A673 (cell line): ENCODE data around the gene ZNF429. TPM values are rescaled to one million over a fixed set of nuclear protein-coding genes. Genes with fewer than 3 reads are reported as not detected.

Source experiments
- BruUV-seq: library from RNA; stranded (reverse); fragments of 400-500 nt; replicated peaks from 2 replicates; lab custom pipeline; 2021; lab: Mats Ljungman, UMichigan
- CTCF ChIA-PET: fragments of 300-600 bp; sonication (Branson Sonifier 250); formaldehyde crosslinking; loops from one replicate; lab custom pipeline; 2022; ENCODE audit warnings: antibody characterized with exemption; lab: Charles Lee
- POLR2A ChIA-PET: fragments of 300-600 bp; sonication (Branson Sonifier 250); formaldehyde crosslinking; loops from one replicate; lab custom pipeline; 2022; ENCODE audit warnings: antibody characterized with exemption; ENCODE audit not compliant: low non-redundant PET; lab: Charles Lee
- DNase-seq: peaks from one replicate; pipeline ENCODE4 v3.0.0-alpha.2; 2015; ENCODE audit warnings: low spot score
- H3K27ac ChIP-seq: fragments of 200-600 bp; sonication (generic); 2 replicates; pipeline ENCODE4 v1.5.1; 2016; ENCODE audit warnings: mixed run types, low read depth, mild to moderate bottlenecking, mixed read lengths, antibody characterized with exemption, low read length; ENCODE audit not compliant: poor library complexity, severe bottlenecking
- H3K27me3 ChIP-seq: fragments of 200-600 bp; sonication (generic); replicated peaks from 2 replicates; pipeline ENCODE4 v1.6.1; 2017; ENCODE audit warnings: mixed run types, low read depth, mild to moderate bottlenecking, mixed read lengths, antibody characterized with exemption, low read length; ENCODE audit not compliant: insufficient read depth, poor library complexity
- H3K36me3 ChIP-seq: fragments of 200-600 bp; sonication (generic); 2 replicates; pipeline ENCODE4 v1.6.1; 2016; ENCODE audit warnings: mixed run types, mild to moderate bottlenecking, mixed read lengths, antibody characterized with exemption, low read length; ENCODE audit not compliant: insufficient read depth, poor library complexity, severe bottlenecking
- H3K4me1 ChIP-seq: fragments of 200-600 bp; sonication (generic); 2 replicates; pipeline ENCODE4 v1.6.1; 2017; ENCODE audit warnings: mixed run types, mild to moderate bottlenecking, mixed read lengths, antibody characterized with exemption, low read length; ENCODE audit not compliant: insufficient read depth, poor library complexity, severe bottlenecking
- H3K4me3 ChIP-seq: fragments of 200-600 bp; sonication (generic); 2 replicates; pipeline ENCODE4 v1.5.1; 2016; ENCODE audit warnings: low read depth, mixed run types, mild to moderate bottlenecking, mixed read lengths, low read length; ENCODE audit not compliant: poor library complexity, severe bottlenecking
- H3K9me3 ChIP-seq: fragments of 200-600 bp; sonication (generic); 2 replicates; pipeline ENCODE4 v1.6.1; 2016; ENCODE audit warnings: mixed run types, low read depth, mild to moderate bottlenecking, mixed read lengths, antibody characterized with exemption, low read length; ENCODE audit not compliant: poor library complexity, severe bottlenecking
- EZH2 ChIP-seq: fragments of 200-600 bp; sonication (generic); IDR thresholded peaks from 2 replicates; pipeline ENCODE4 v1.6.1; 2017; ENCODE audit warnings: borderline replicate concordance, low read depth, mild to moderate bottlenecking, mixed read lengths, antibody characterized with exemption, low read length; ENCODE audit not compliant: poor library complexity, severe bottlenecking
- intact Hi-C: fragments of 100-400 bp; cut with micrococcal nuclease; formaldehyde crosslinking; loops from one replicate; pipeline ENCODE4 v1.10.0; 2022; ENCODE audit not compliant: unreplicated experiment
- total RNA-seq: library from RNA; stranded (reverse); gene quantifications from 2 replicates; pipeline ENCODE4 v1.2.3, GENCODE V29; 2021
- TF ChIP-seq, protein P1 (sequence below): fragments of 300-800, 200-600 bp; sonication (generic); conservative IDR thresholded peaks from 2 replicates; pipeline ENCODE4 v1.5.1; 2017; ENCODE audit warnings: low read depth, mild to moderate bottlenecking, antibody characterized with exemption, low read length, moderate library complexity, mixed read lengths

ZNF429 gene
- total RNA-seq, 1 experiment from 2014 or later, result 0.90 TPM

DNA sequence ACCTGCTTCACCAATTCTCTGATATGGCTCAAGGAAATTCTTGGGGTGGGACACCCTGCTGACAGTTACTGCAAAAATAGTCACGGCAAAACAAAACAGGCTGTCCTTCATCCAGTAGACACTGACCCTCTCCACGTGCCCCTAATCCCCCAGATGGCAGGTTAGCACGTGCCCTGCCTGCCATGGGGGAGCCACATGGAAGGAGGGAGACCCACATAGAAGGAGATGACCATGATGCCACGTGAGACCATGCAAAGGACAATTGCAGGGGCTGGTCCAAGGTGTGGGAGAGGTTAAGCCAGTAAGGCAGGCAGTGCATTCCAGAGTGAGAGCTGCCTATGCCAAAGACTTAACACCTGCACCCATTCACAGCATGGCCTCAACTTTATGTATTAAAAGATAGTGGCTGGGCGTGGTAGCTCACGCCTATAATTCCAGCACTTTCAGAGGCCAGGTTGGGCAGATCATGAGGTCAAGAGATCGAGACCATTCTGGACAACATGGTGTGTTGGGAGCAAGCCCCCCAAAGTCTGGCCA, 82.7 kb downstream of the ZNF429 start:
- POLR2A ChIA-PET, result no interaction called here
- intact Hi-C loops, result no loop called here
- Histone ChIP-seq H3K27ac (no peak overlapping the region), H3K36me3 (no peaks in the 10 kb centered on the region), H3K4me1 (no peaks in the 10 kb centered on the region), H3K4me3 (no peak overlapping the region), H3K27me3 (no peaks in the 10 kb centered on the region), H3K9me3 (peaks cover 48% of the 10 kb centered on the region)
- CTCF ChIA-PET, result no interaction called here
- TF ChIP-seq EZH2, result no peak
- TF ChIP-seq, protein P1, sequence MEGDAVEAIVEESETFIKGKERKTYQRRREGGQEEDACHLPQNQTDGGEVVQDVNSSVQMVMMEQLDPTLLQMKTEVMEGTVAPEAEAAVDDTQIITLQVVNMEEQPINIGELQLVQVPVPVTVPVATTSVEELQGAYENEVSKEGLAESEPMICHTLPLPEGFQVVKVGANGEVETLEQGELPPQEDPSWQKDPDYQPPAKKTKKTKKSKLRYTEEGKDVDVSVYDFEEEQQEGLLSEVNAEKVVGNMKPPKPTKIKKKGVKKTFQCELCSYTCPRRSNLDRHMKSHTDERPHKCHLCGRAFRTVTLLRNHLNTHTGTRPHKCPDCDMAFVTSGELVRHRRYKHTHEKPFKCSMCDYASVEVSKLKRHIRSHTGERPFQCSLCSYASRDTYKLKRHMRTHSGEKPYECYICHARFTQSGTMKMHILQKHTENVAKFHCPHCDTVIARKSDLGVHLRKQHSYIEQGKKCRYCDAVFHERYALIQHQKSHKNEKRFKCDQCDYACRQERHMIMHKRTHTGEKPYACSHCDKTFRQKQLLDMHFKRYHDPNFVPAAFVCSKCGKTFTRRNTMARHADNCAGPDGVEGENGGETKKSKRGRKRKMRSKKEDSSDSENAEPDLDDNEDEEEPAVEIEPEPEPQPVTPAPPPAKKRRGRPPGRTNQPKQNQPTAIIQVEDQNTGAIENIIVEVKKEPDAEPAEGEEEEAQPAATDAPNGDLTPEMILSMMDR, result no peak
- no TSS peak for BruUV-seq
- DNase-seq, result no peak

DNA sequence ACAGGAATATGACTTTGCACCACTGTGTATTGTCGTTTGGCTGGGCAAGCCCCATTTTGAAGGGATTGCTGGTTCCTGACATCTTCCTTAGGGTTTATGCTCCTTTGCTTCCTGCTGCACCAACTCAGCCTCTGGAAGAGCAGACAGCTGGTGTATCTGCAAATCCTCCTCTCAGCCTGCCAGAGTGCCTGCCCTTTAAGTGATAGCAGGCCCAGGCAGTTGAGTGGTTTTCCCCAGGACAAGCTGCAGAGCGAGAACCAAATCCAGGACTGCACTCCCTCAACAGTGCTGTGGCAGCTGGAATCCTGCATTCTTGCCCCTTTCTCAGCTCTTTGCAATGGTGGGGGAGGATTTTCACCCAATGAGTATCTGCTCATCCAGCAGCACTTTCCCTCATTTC, 85.5 kb downstream of the ZNF429 start:
- POLR2A ChIA-PET, result no interaction called here
- Histone ChIP-seq H3K4me1 (no peaks in the 10 kb centered on the region), H3K27me3 (no peaks in the 10 kb centered on the region), H3K9me3 (peaks cover 45% of the 10 kb centered on the region), H3K4me3 (no peak overlapping the region), H3K27ac (no peak overlapping the region), H3K36me3 (no peaks in the 10 kb centered on the region)
- CTCF ChIA-PET, result no interaction called here
- TF ChIP-seq EZH2, result no peak
- no peak for DNase-seq
- no TSS peak for BruUV-seq
- intact Hi-C loops, result no loop called here

DNA sequence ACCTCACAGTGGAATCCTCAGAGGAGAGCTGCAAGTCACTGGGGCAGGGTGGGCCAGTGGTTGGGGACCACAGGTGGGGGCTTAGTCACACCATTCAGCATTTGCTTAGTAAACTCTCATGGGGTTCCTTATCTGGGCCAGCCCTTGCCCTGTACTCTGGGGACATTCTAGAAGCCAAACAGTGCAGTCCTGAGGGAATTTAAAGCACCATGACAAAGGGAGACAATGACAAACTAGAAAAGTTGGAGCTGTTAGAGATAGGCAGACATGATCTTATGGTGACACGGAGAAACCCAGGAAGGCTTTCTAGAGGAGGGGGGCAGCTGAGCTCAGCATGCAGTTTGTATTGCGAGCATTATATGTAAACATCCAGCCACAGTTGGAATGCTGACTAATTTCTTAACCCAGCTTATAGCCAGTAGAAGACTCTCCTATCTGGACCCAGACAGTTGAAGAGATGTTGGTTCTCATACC, 87.6 kb downstream of the ZNF429 start:
- no peak for DNase-seq
- H3K4me1 ChIP-seq, result no peaks in the 10 kb centered on the region
- peaks cover 50% of the 10 kb centered on the region for H3K9me3 ChIP-seq
- TF ChIP-seq EZH2, result no peak
- TF ChIP-seq, protein P1, result no peak
- H3K27ac ChIP-seq, result no peak overlapping the region
- ChIA-PET POLR2A (no interaction called here), CTCF (no interaction called here)
- H3K27me3 ChIP-seq, result no peaks in the 10 kb centered on the region
- intact Hi-C loops, result no loop called here
- no TSS peak for BruUV-seq
- no peaks in the 10 kb centered on the region for H3K36me3 ChIP-seq
- no peak overlapping the region for H3K4me3 ChIP-seq

- POLR2A ChIA-PET, result no interaction called here
- CTCF ChIA-PET, result no interaction called here
- Histone ChIP-seq H3K4me1 (no peaks in the 10 kb centered on the region), H3K9me3 (peaks cover 49% of the 10 kb centered on the region), H3K27ac (no peak overlapping the region), H3K36me3 (no peaks in the 10 kb centered on the region), H3K27me3 (no peaks in the 10 kb centered on the region), H3K4me3 (no peak overlapping the region)
- intact Hi-C loops, result no loop called here
- BruUV-seq, result no TSS peak
- DNase-seq, result no peak
- no peak for TF ChIP-seq EZH2
- TF ChIP-seq, protein P1, result no peak
Measured at GRCh38 chr19:21593502-21593901, 88.1 kb downstream of the ZNF429 start.
